ENCODE measurements around the gene MIGA2.
A peak's percentile ranks its signal among the peaks of the same experiment; 100 is the strongest.
"Not testable (repeated sequence)": the region's sequence is repeated elsewhere in the genome, so short reads cannot be mapped to it uniquely, and the experiment has no call there.

MIGA2 gene, protein sequence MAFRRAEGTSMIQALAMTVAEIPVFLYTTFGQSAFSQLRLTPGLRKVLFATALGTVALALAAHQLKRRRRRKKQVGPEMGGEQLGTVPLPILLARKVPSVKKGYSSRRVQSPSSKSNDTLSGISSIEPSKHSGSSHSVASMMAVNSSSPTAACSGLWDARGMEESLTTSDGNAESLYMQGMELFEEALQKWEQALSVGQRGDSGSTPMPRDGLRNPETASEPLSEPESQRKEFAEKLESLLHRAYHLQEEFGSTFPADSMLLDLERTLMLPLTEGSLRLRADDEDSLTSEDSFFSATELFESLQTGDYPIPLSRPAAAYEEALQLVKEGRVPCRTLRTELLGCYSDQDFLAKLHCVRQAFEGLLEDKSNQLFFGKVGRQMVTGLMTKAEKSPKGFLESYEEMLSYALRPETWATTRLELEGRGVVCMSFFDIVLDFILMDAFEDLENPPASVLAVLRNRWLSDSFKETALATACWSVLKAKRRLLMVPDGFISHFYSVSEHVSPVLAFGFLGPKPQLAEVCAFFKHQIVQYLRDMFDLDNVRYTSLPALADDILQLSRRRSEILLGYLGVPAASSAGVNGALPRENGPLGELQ

DNA sequence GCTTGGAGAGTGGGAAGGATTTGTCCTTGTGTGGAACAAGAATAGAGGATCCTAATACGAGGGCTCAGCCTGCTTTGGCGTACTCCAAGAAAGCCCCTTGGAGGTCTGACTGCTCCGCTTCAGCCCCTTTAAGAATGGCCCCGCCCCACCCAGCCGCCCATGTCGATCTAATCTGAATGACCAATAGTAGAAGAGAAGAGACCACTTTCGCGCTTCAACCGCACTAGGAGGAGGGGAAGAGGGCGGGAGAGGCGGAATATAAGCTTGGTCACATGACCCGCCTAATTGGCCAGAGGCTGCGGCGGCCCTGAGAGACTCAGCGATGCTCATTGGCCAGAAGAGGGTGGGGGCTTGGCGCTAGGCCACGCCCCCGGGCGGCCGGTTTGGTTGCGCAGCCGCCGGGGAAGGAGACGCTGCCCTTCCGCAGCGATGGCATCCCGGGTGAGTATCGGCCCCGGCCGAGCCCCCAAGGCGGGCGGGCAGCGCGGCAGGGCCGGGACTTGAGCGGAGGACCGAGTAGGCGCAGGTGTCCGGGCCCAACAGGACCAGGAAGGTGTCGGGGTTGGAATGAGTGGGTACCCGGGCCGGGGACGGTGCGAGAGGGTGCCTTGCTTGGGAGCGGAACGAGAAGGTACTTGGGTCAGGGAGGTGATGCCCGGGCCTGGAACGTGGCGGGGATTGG, at the start of gene MIGA2:
TSS of gene MIGA2 (plus strand) at position 386 of the 682 bp plus-strand sequence. CDS start 3,969 bp downstream, outside the sequence.
- no peaks in the 10 kb centered on the region for H3K27me3 Mint-ChIP-seq
- DNase-seq, result peak; percentile 91
- H3K4me3 Mint-ChIP-seq, result peak within 1 kb of the TSS; percentile 98
- no peaks in the 10 kb centered on the region for H3K9me3 Mint-ChIP-seq
- H3K4me1 Mint-ChIP-seq (ENCODE audit: low read depth), result peaks cover 24% of the 10 kb centered on the region
- peaks cover 23% of the 10 kb centered on the region for H3K36me3 Mint-ChIP-seq (ENCODE audit: low read depth)
- H3K27ac Mint-ChIP-seq, result peak within 1 kb of the TSS; percentile 90

DNA sequence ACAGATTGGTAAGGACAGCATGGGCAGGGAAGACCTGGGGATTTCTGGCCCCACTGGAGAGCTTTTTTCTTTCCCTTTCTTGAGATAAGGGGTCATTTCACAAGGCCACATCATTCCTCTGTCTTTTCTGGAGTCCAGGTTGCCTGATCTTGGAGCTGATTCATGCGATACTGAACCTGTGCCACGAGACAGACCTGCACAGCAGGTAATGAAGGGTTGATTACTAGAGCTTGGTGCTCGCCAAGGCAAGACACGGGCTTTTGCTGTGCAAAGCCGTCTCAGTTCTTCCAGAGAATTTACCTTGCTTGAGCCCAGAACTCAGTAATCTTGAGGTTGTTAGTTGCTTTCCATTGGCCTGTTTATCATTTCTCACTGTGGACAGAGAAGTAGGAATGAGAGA, 49.8 kb upstream of the MIGA2 start:
- Mint-ChIP-seq H3K4me3 (no peak overlapping the region), H3K4me1 (ENCODE audit: low read depth) (no peaks in the 10 kb centered on the region), H3K27me3 (no peaks in the 10 kb centered on the region), H3K27ac (no peak overlapping the region), H3K36me3 (ENCODE audit: low read depth) (peaks cover 88% of the 10 kb centered on the region), H3K9me3 (no peaks in the 10 kb centered on the region)
- no peak for DNase-seq

DNA sequence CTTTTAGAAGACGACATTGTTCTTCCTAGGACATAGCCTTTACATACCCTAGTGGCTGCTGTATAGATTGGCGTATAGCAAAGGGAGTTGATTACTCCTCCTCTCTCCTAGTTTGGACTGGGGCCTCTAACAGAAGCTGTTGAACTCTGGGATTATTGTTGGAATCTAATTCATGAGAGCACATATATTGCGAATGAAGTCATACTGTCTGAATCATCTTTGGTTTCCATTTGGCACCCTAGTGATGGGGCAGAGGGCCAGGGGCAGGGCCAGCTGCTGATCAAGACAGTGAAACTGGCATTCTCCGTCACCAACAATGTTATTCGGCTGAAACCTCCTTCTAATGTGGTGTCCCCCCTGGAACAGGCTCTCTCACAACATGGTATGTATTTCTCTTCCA, 48.6 kb upstream of the MIGA2 start:
- DNase-seq, result no peak
- Mint-ChIP-seq H3K36me3 (ENCODE audit: low read depth) (peaks cover 87% of the 10 kb centered on the region), H3K4me3 (no peak overlapping the region), H3K4me1 (ENCODE audit: low read depth) (no peaks in the 10 kb centered on the region), H3K9me3 (no peaks in the 10 kb centered on the region), H3K27ac (no peak overlapping the region), H3K27me3 (no peaks in the 10 kb centered on the region)

DNA sequence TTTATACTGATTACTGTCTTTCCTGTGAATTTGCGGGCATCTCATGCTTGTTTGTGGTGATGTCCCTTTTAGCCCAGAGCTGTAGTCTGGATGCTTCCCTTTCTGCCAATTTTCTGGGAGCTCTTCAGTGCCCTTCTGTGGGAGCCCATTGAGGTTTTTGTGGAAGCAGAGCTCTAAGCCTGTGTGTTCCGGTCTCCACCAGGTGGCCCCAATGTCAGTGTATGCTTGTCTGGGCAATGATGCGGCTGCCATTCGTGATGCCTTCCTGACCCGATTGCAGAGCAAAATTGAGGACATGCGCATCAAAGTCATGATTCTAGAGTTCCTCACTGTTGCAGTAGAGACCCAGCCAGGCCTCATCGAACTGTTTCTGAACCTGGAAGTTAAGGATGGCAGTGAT, 43.4 kb upstream of the MIGA2 start:
- Mint-ChIP-seq H3K9me3 (no peaks in the 10 kb centered on the region), H3K4me3 (no peak overlapping the region), H3K27me3 (no peaks in the 10 kb centered on the region), H3K4me1 (ENCODE audit: low read depth) (peaks cover 14% of the 10 kb centered on the region), H3K36me3 (ENCODE audit: low read depth) (peaks cover 88% of the 10 kb centered on the region), H3K27ac (no peak overlapping the region)
- DNase-seq, result no peak

DNA sequence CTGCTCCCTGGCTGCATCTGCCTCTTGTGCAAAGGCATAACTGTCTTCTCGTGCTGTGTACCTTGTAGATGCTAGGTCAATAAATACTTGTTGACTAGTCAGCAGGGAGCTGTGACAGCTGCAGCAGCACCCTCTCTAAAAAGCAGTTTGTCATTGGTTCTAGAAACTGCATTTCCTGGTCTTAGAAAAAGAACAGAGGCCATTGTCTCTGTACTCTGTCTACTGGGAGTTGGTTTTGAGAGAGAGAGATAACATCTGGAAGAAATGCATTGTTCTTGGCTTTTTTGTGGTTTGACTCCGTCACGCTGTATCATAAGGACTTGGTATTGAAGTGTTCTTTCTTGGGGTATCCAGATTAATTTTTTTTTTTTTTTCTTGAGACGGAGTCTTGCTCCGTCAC, 40.6 kb upstream of the MIGA2 start:
- H3K4me3 Mint-ChIP-seq, result no peak overlapping the region
- no peaks in the 10 kb centered on the region for H3K27me3 Mint-ChIP-seq
- H3K4me1 Mint-ChIP-seq (ENCODE audit: low read depth), result peaks cover 23% of the 10 kb centered on the region
- peaks cover 92% of the 10 kb centered on the region for H3K36me3 Mint-ChIP-seq (ENCODE audit: low read depth)
- H3K9me3 Mint-ChIP-seq, result no peaks in the 10 kb centered on the region
- no peak overlapping the region for H3K27ac Mint-ChIP-seq
- peak; percentile 9 for DNase-seq

DNA sequence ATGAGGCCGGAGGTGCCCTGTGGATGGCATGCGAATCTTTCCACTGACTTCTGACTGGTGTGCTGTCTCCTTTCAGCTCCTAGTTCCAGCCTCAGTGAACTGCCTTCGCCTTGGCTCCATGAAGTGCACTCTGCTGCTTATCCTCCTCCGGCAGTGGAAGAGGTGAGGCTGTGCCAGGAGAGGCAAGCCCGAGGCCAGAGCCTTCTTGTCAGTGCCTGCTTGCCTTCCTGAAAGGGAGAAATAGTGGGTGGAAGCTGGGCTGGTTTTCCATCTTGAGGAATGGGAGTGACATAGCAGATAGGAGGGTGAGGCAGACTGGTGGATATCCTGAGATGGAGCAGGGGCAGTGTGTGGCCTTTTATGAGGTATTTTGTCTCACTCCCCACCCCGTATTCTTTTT, 38.0 kb upstream of the MIGA2 start:
- H3K36me3 Mint-ChIP-seq (ENCODE audit: low read depth), result peaks cover 98% of the 10 kb centered on the region
- H3K27ac Mint-ChIP-seq, result peak overlapping the region; percentile 17
- H3K4me1 Mint-ChIP-seq (ENCODE audit: low read depth), result peaks cover 23% of the 10 kb centered on the region
- no peaks in the 10 kb centered on the region for H3K9me3 Mint-ChIP-seq
- H3K27me3 Mint-ChIP-seq, result no peaks in the 10 kb centered on the region
- no peak for DNase-seq
- H3K4me3 Mint-ChIP-seq, result no peak overlapping the region

DNA sequence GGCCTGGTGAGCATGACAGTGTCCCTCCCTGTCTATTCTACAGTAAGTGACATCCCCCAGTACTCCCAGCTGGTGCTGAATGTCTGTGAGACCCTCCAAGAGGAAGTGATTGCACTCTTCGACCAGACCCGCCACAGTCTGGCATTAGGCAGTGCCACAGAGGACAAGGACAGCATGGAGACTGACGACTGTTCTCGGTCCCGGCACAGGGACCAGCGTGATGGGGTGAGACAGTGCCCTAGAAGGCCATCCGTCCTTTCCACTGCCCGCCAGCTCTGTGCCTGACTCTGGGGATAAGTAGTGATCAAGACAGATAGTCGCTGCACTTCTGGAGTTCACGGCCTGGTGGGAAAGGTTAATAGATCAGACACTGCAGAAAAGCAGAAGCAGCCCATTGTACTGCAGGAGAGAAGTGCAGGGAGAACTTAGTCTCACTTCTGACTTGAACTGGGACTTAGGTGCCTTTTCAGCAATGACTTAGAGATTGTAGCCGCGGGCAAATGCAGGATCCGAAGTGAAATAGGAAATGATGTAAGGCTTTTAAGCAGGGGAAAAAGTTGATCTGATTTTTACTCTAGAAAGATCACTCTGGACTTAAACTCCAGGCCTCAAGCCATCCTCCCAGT, 36.7 kb upstream of the MIGA2 start:
- H3K27me3 Mint-ChIP-seq, result no peaks in the 10 kb centered on the region
- no peak for DNase-seq
- H3K9me3 Mint-ChIP-seq, result no peaks in the 10 kb centered on the region
- peak overlapping the region; percentile 80 for H3K27ac Mint-ChIP-seq
- no peak overlapping the region for H3K4me3 Mint-ChIP-seq
- peaks cover 96% of the 10 kb centered on the region for H3K36me3 Mint-ChIP-seq (ENCODE audit: low read depth)
- H3K4me1 Mint-ChIP-seq (ENCODE audit: low read depth), result peaks cover 17% of the 10 kb centered on the region

DNA sequence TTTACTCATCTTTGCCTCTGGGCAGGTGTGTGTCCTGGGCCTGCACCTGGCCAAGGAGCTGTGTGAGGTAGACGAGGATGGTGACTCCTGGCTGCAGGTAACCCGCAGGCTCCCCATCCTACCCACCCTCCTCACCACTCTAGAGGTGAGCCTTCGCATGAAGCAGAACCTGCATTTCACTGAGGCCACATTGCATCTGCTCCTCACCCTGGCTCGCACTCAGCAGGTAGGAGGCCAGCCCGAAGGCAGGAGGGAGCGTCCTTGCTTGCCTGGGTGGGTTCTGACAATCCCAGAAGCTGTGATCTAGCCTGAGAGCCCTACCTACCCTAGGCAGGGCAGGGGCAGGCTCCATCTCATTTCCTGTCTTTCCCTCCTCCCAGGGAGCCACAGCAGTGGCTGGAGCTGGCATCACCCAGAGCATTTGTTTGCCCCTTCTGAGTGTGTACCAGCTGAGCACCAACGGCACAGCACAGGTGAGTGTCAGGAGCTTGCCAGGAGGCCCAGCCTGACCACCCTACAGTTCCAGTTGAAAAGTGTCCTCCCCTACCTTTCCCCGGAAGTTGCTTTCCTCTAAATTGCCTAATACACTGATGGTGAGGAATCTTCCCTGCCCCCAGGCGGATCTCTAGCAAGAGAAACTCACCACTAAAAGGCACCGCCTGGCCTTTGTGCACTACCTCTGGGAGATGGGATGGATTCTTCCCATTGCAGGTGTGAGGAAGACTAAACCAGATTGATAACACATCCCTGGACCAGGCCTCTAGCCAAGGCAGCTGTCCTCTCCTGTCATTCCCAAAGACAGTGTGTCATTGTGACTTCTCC, 34.7 kb upstream of the MIGA2 start:
- peak overlapping the region; percentile 72 for H3K27ac Mint-ChIP-seq
- no peak overlapping the region for H3K4me3 Mint-ChIP-seq
- H3K4me1 Mint-ChIP-seq (ENCODE audit: low read depth), result peaks cover 9% of the 10 kb centered on the region
- DNase-seq, result no peak
- no peaks in the 10 kb centered on the region for H3K9me3 Mint-ChIP-seq
- peaks cover 96% of the 10 kb centered on the region for H3K36me3 Mint-ChIP-seq (ENCODE audit: low read depth)
- no peaks in the 10 kb centered on the region for H3K27me3 Mint-ChIP-seq

DNA sequence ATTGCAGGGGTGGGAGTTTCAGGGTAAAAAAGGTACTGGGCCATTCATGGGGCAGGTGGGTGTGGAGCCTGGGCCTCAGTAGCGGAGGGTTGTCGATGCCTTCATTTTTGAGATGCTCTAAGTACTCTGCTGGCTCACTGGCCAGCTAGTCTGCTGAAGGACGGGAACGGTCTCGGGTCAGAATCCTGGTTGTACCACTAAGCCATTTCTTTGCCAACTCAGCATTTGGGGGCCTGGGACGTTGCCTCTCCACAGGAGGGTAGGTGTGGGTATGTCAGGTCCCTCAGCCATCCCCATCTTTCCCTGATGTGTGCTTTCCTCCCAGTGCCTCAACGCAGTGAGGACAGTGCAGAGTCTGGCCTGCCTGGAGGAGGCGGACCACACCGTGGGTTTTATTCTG, 33.4 kb upstream of the MIGA2 start:
- H3K27ac Mint-ChIP-seq, result no peak overlapping the region
- H3K9me3 Mint-ChIP-seq, result no peaks in the 10 kb centered on the region
- H3K4me3 Mint-ChIP-seq, result no peak overlapping the region
- peaks cover 97% of the 10 kb centered on the region for H3K36me3 Mint-ChIP-seq (ENCODE audit: low read depth)
- H3K27me3 Mint-ChIP-seq, result no peaks in the 10 kb centered on the region
- no peak for DNase-seq
- H3K4me1 Mint-ChIP-seq (ENCODE audit: low read depth), result peaks cover 9% of the 10 kb centered on the region

DNA sequence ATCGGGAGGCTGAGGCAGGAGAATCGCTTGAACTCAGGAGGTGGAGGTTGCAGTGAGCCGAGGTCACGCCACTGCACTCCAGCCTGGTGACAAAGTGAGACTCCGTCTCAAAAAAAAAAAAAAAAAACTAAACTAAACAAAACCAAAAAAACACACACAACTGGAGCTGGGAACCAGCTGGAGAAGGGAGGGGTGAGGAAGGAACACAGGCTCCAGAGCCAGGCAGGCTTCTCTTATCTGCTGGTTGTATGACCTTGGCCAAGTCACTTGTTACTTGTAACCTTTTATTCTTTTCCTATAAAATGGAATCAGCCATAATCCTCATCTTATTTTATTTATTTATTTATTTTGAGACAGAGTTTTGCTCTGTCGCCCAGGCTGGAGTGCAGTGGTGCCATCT, 32.3 kb upstream of the MIGA2 start:
- peaks cover 91% of the 10 kb centered on the region for H3K36me3 Mint-ChIP-seq (ENCODE audit: low read depth)
- not testable (repeated sequence) for DNase-seq; H3K27me3 Mint-ChIP-seq; H3K4me3 Mint-ChIP-seq; H3K9me3 Mint-ChIP-seq; H3K4me1 Mint-ChIP-seq (ENCODE audit: low read depth); H3K27ac Mint-ChIP-seq

DNA sequence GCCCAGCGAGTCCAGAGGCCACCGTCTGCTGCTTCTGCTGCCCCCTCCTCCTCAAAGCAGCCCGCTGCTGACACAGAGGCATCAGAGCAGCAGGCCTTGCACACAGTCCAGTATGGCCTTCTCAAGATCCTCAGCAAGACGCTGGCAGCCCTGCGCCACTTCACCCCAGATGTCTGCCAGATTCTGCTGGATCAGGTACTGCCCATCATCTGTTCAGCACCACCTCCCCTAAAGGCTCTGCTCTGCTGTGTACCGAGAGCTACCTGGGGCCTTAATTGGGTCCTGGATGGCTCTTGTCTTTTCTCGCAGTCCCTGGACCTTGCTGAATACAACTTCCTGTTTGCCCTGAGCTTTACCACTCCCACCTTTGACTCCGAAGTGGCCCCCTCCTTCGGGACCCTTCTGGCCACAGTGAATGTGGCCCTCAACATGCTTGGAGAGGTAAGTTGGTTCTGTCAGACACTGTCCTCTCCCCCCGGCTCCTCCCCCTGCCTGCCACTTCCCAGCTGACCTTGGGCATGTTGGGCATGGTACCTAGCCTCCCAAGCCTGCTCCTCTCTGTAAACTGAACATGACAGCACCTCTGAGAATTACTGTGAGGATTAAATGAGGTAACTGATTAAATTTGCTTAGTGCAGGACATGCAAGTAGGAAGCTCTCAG, 31.0 kb upstream of the MIGA2 start:
- peaks cover 88% of the 10 kb centered on the region for H3K36me3 Mint-ChIP-seq (ENCODE audit: low read depth)

DNA sequence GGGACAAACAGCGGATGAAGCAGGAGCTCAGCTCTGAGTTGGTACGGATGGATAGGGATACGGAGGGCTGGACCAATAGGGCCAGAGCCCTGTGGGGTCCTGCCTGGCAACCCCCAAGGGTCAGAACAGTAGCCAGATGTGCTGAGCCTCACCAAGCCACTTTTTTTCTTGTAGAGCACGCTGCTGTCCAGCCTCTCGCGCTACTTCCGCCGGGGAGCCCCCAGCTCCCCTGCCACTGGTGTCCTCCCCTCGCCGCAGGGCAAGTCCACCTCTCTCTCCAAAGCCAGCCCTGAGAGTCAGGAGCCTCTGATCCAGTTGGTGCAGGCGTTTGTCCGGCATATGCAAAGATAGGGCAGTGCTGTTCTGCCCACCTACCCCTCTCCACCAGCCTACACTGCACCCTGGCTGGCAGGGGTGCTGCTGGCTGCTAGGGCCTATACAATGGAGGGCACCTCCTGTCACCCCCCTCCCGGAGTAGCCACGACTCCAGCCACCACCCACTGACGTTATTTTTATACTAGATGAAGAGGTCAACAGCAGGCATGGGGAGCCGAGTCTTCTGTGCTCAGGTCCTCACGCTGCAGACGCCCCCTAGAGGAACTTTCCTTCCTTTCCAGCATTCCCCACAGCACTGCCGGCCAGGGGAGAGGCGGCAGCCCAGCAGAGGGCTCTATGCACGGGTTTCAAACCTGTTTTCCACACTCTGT, 29.9 kb upstream of the MIGA2 start:
- Mint-ChIP-seq H3K27me3 (no peaks in the 10 kb centered on the region), H3K36me3 (ENCODE audit: low read depth) (peaks cover 85% of the 10 kb centered on the region), H3K9me3 (no peaks in the 10 kb centered on the region), H3K27ac (peak overlapping the region; percentile 78), H3K4me1 (ENCODE audit: low read depth) (no peaks in the 10 kb centered on the region), H3K4me3 (no peak overlapping the region)
- DNase-seq, result peak; percentile 60

More for the DNA sequence above, 31.0 kb upstream of the MIGA2 start:
- Mint-ChIP-seq H3K4me1 (ENCODE audit: low read depth) (no peaks in the 10 kb centered on the region), H3K4me3 (no peak overlapping the region), H3K27me3 (no peaks in the 10 kb centered on the region), H3K9me3 (no peaks in the 10 kb centered on the region), H3K27ac (peak overlapping the region; percentile 78)
- DNase-seq, result no peak

DNA sequence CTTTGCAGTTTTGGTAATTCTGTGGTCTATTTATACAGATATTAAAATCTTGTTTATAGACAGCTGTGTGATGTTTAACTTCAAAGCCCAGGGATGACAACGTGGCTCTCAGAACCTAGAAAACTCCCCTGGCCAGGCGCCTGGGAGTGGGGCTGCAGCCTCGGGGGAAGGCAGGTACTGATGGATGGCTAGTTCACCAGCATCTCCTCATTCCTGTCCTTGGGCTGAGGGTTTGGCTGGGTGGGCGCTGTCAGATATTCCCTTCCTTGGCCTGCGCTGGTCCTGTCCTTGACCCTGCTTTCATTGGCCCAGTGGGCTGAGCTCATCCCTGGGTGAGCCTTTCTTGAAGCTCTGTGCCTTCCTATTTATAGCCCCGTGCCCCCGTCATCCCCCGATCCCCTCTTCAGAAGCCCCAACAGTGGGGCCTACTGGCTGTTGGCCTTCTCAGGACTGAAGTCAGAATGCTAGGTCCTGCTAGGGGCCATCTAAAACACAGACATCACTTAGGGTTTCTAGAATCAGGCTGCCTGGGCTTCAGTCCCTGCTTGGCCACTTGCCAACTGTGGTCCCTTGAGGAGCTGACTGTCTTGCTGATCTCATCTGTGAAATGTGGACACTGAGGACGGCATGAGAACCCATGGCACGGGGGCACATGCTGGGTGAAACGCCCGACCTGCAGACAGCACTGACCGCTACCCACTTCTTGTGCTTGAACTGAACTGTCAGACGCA, 29.2 kb upstream of the MIGA2 start:
- peaks cover 84% of the 10 kb centered on the region for H3K36me3 Mint-ChIP-seq (ENCODE audit: low read depth)
- peak overlapping the region; percentile 44 for H3K27ac Mint-ChIP-seq
- no peaks in the 10 kb centered on the region for H3K9me3 Mint-ChIP-seq
- no peaks in the 10 kb centered on the region for H3K4me1 Mint-ChIP-seq (ENCODE audit: low read depth)
- no peaks in the 10 kb centered on the region for H3K27me3 Mint-ChIP-seq
- no peak overlapping the region for H3K4me3 Mint-ChIP-seq
- DNase-seq, result no peak

Measured in activated T-cell treated with anti-CD3 and anti-CD28 coated beads, Interleukin-2, amount 50 U/mL, for 24 hours (primary cell).